Activated naive CD4-positive, alpha-beta T cell treated with anti-CD3 and anti-CD28 coated beads, Interleukin-2, amount 50 U/mL, for 72 hours (primary cell): Measurements from ENCODE around the gene EML6. TPM values are rescaled to one million over a fixed set of nuclear protein-coding genes. Genes with fewer than 3 reads are reported as not detected.
A peak's percentile ranks its signal among the peaks of the same experiment; 100 is the strongest.
"Not testable (repeated sequence)": the region's sequence is repeated elsewhere in the genome, so short reads cannot be mapped to it uniquely, and the experiment has no call there.

Experiments
- ATAC-seq, 2 donors: fragments of 150-1000 bp; cut with Tn5 transposase; 2 replicates each; pipeline ENCODE4 v1.10.0; 2021; ENCODE audit warnings: mild to moderate bottlenecking in 2 of 2, moderate library complexity in 2 of 2
- DNase-seq, 2 donors: peaks; one replicate each; pipeline ENCODE4 v3.0.0; 2021 to 2022; ENCODE audit warnings: low spot score in 2 of 2
- H3K27ac Mint-ChIP-seq, 2 donors: one replicate each; pipeline ENCODE4 v1.8.0; 2022; ENCODE audit warnings: mild to moderate bottlenecking in 2 of 2, mixed read lengths in 2 of 2
- H3K36me3 Mint-ChIP-seq, 2 donors: one replicate each; pipeline ENCODE4 v1.8.0; 2022; ENCODE audit warnings: mixed read lengths in 2 of 2
- H3K9me3 Mint-ChIP-seq, 2 donors: one replicate each; pipeline ENCODE4 v1.8.0; 2022; ENCODE audit warnings: mixed read lengths in 2 of 2
- total RNA-seq, 2 donors: library from RNA; stranded (reverse); gene quantifications; one replicate each; pipeline ENCODE4 v1.2.3, GENCODE V29; 2022

Gene EML6
- 1 to 10 TPM in 1 of 2 donors, under 1 TPM in 1; 0.30 to 2.4 TPM for total RNA-seq

- Mint-ChIP-seq H3K9me3 (no peaks in the 10 kb centered on the region), H3K27ac (peak within 1 kb of the TSS; percentile 52 to 76), H3K36me3 (peaks cover 5 to 15% of the 10 kb centered on the region in 2 donors)
- DNase-seq (peak; percentile 97 to 99), ATAC-seq (peak; percentile 97 to 98)
These were observed at the start of gene EML6 for GRCh38 chr2:54723131-54723995. Gene EML6, plus strand, starts transcription at chr2:54723662. Its CDS starts 1,400 bp downstream, at chr2:54725062.

- Mint-ChIP-seq H3K9me3 (no peaks in the 10 kb centered on the region), H3K36me3 (peaks cover 9% of the 10 kb centered on the region in 2 donors), H3K27ac (no peak overlapping the region)
- no peak for ATAC-seq
- DNase-seq = no peak
These were observed 48.2 kb upstream of the EML6 start for GRCh38 chr2:54675281-54675680.

GRCh38 chr2:54675738-54676137, 47.7 kb upstream of the EML6 start:
- Mint-ChIP-seq H3K36me3 (peaks cover 4 to 5% of the 10 kb centered on the region in 2 donors), H3K27ac (no peak overlapping the region), H3K9me3 (no peaks in the 10 kb centered on the region)
- ATAC-seq (no peak), DNase-seq (no peak)

GRCh38 chr2:54676656-54677055, 46.8 kb upstream of the EML6 start:
- DNase-seq (no peak), ATAC-seq (no peak)
- H3K9me3 Mint-ChIP-seq = no peaks in the 10 kb centered on the region
- no peak overlapping the region for H3K27ac Mint-ChIP-seq
- H3K36me3 Mint-ChIP-seq = no peaks in the 10 kb centered on the region

GRCh38 chr2:54677476-54678265, 45.8 kb upstream of the EML6 start:
- Mint-ChIP-seq H3K36me3 (no peaks in the 10 kb centered on the region), H3K27ac (no peak overlapping the region), H3K9me3 (no peaks in the 10 kb centered on the region)
- DNase-seq (no peak), ATAC-seq (no peak)

GRCh38 chr2:54678719-54679118, 44.7 kb upstream of the EML6 start:
- H3K9me3 Mint-ChIP-seq = no peaks in the 10 kb centered on the region
- H3K36me3 Mint-ChIP-seq = no peaks in the 10 kb centered on the region
- H3K27ac Mint-ChIP-seq = no peak overlapping the region
- DNase-seq = no peak
- ATAC-seq = no peak

GRCh38 chr2:54680397-54681041, 42.9 kb upstream of the EML6 start:
- DNase-seq (peak in 1 of 2 donors; percentile 51), ATAC-seq (peak; percentile 96 to 97)
- Mint-ChIP-seq H3K27ac (peak overlapping the region; percentile 63 to 87), H3K9me3 (no peaks in the 10 kb centered on the region), H3K36me3 (no peaks in the 10 kb centered on the region)

GRCh38 chr2:54681416-54681815, 42.0 kb upstream of the EML6 start:
- no peak overlapping the region for H3K27ac Mint-ChIP-seq

GRCh38 chr2:54683596-54683995, 39.9 kb upstream of the EML6 start:
- H3K9me3 Mint-ChIP-seq = no peaks in the 10 kb centered on the region
- no peak overlapping the region for H3K27ac Mint-ChIP-seq
- H3K36me3 Mint-ChIP-seq = no peaks in the 10 kb centered on the region
- ATAC-seq (no peak), DNase-seq (no peak)

More at GRCh38 chr2:54681416-54681815, 42.0 kb upstream of the EML6 start:
- no peaks in the 10 kb centered on the region for H3K9me3 Mint-ChIP-seq
- H3K36me3 Mint-ChIP-seq = no peaks in the 10 kb centered on the region
- DNase-seq = no peak
- no peak for ATAC-seq

- H3K9me3 Mint-ChIP-seq = no peaks in the 10 kb centered on the region
- no peaks in the 10 kb centered on the region for H3K36me3 Mint-ChIP-seq
- DNase-seq (no peak), ATAC-seq (no peak)
- no peak overlapping the region for H3K27ac Mint-ChIP-seq
These were observed 38.1 kb upstream of the EML6 start for GRCh38 chr2:54685263-54685775.

GRCh38 chr2:54687595-54688152, 35.8 kb upstream of the EML6 start:
- no peaks in the 10 kb centered on the region for H3K9me3 Mint-ChIP-seq
- ATAC-seq (peak; percentile 62 to 71), DNase-seq (no peak)
- no peaks in the 10 kb centered on the region for H3K36me3 Mint-ChIP-seq
- H3K27ac Mint-ChIP-seq = no peak overlapping the region

GRCh38 chr2:54691445-54692135, 31.9 kb upstream of the EML6 start:
- DNase-seq = no peak

GRCh38 chr2:54692556-54692955, 30.9 kb upstream of the EML6 start:
- Mint-ChIP-seq H3K27ac (no peak overlapping the region), H3K36me3 (no peaks in the 10 kb centered on the region), H3K9me3 (no peaks in the 10 kb centered on the region)
- DNase-seq = no peak
- ATAC-seq = no peak

More at GRCh38 chr2:54691445-54692135, 31.9 kb upstream of the EML6 start:
- Mint-ChIP-seq H3K9me3 (no peaks in the 10 kb centered on the region), H3K27ac (no peak overlapping the region), H3K36me3 (no peaks in the 10 kb centered on the region)
- no peak for ATAC-seq

- Mint-ChIP-seq H3K9me3 (no peaks in the 10 kb centered on the region), H3K36me3 (no peaks in the 10 kb centered on the region), H3K27ac (no peak overlapping the region)
- no peak for ATAC-seq
- DNase-seq = no peak
These were observed 28.1 kb upstream of the EML6 start for GRCh38 chr2:54695378-54695777.

GRCh38 chr2:54697934-54698333, 25.5 kb upstream of the EML6 start:
- no peaks in the 10 kb centered on the region for H3K36me3 Mint-ChIP-seq
- ATAC-seq (no peak), DNase-seq (no peak)
- H3K27ac Mint-ChIP-seq = no peak overlapping the region
- H3K9me3 Mint-ChIP-seq = no peaks in the 10 kb centered on the region

- not testable (repeated sequence) for DNase-seq, H3K9me3 Mint-ChIP-seq, ATAC-seq, H3K27ac Mint-ChIP-seq, H3K36me3 Mint-ChIP-seq
These were observed 24.5 kb upstream of the EML6 start for GRCh38 chr2:54698926-54699325.
